NB4 (cell line): ENCODE results near the gene DOCK9.

Experiments
- DNase-seq: peaks from one replicate; pipeline ENCODE4 v3.0.0; 2010; ENCODE audit warnings: low read depth
- H3K4me3 ChIP-seq: one replicate; pipeline ENCODE4 v1.5.1; 2011; ENCODE audit warnings: mild to moderate bottlenecking, low read depth, low read length, moderate library complexity
- CTCF ChIP-seq: IDR thresholded peaks from one replicate; pipeline ENCODE4 v1.5.1; 2012; ENCODE audit warnings: low read depth, low read length
- MAX ChIP-seq: IDR thresholded peaks from 2 replicates; pipeline ENCODE4 v1.6.1; 2011; ENCODE audit warnings: low read depth, low read length
- MYC ChIP-seq: IDR thresholded peaks from 2 replicates; pipeline ENCODE4 v1.6.1; 2011; ENCODE audit warnings: low read depth, low read length
- POLR2A ChIP-seq: IDR thresholded peaks from 2 replicates; pipeline ENCODE4 v1.6.1; 2011; ENCODE audit warnings: mild to moderate bottlenecking; ENCODE audit not compliant: insufficient read length; ENCODE audit errors: extremely low read depth

Gene DOCK9

GRCh38 chr13:98974053-98974452 is 3.8 kb downstream of the DOCK9 start:
- peak; percentile 50 for DNase-seq
- TF ChIP-seq POLR2A (no peak), MAX (peak; percentile 89), MYC (peak; percentile 69), CTCF (no peak)
- no peak overlapping the region for H3K4me3 ChIP-seq

GRCh38 chr13:98972627-98973026 is 5.2 kb downstream of the DOCK9 start:
- TF ChIP-seq MYC (no peak), MAX (no peak), POLR2A (no peak), CTCF (no peak)
- no peak overlapping the region for H3K4me3 ChIP-seq
- DNase-seq: no peak

- DNase-seq: no peak
- no peak for TF ChIP-seq MAX
- TF ChIP-seq POLR2A: no peak
- TF ChIP-seq CTCF: no peak
- no peak for TF ChIP-seq MYC
- no peak overlapping the region for H3K4me3 ChIP-seq
These were observed 5.8 kb downstream of the DOCK9 start for GRCh38 chr13:98972059-98972458.

- no peak for DNase-seq
- H3K4me3 ChIP-seq: no peak overlapping the region
- no peak for TF ChIP-seq MYC
- TF ChIP-seq MAX: no peak
- no peak for TF ChIP-seq POLR2A
- no peak for TF ChIP-seq CTCF
These were observed 7.5 kb downstream of the DOCK9 start for GRCh38 chr13:98970330-98970729.

GRCh38 chr13:98967491-98967890 is 10.4 kb downstream of the DOCK9 start:
- no peak overlapping the region for H3K4me3 ChIP-seq
- DNase-seq: no peak
- TF ChIP-seq MAX (no peak), POLR2A (no peak), MYC (no peak), CTCF (no peak)

GRCh38 chr13:98966019-98966418 is 11.8 kb downstream of the DOCK9 start:
- no peak for TF ChIP-seq POLR2A
- no peak for TF ChIP-seq MYC
- TF ChIP-seq MAX: no peak
- DNase-seq: no peak
- H3K4me3 ChIP-seq: no peak overlapping the region
